GM19193 (cell line): ENCODE results near the gene SSRP1.

Experiments
- POLR2A ChIP-seq: IDR thresholded peaks from 4 replicates; pipeline ENCODE4 v1.6.1; 2011; ENCODE audit not compliant: insufficient read depth, insufficient read length; ENCODE audit errors: extremely low read depth

The SSRP1 gene

GRCh38 chr11:57313788-57314135, 21.9 kb downstream of the SSRP1 start:
- no peak for TF ChIP-seq POLR2A

- no peak for TF ChIP-seq POLR2A
Measured at GRCh38 chr11:57313071-57313787, 22.5 kb downstream of the SSRP1 start.

GRCh38 chr11:57312511-57313021, 23.1 kb downstream of the SSRP1 start:
- TF ChIP-seq POLR2A: no peak

GRCh38 chr11:57311109-57311936, 24.4 kb downstream of the SSRP1 start:
- TF ChIP-seq POLR2A: no peak

GRCh38 chr11:57310630-57311086, 25.0 kb downstream of the SSRP1 start:
- TF ChIP-seq POLR2A: no peak

- TF ChIP-seq POLR2A: no peak
Measured at GRCh38 chr11:57310091-57310490, 25.6 kb downstream of the SSRP1 start.

GRCh38 chr11:57309106-57310059, 26.3 kb downstream of the SSRP1 start:
- TF ChIP-seq POLR2A: no peak

- TF ChIP-seq POLR2A: no peak
Measured at GRCh38 chr11:57308426-57309060, 27.1 kb downstream of the SSRP1 start.

GRCh38 chr11:57307666-57308270, 27.9 kb downstream of the SSRP1 start:
- TF ChIP-seq POLR2A: no peak

- TF ChIP-seq POLR2A: no peak
Measured at GRCh38 chr11:57306940-57307565, 28.6 kb downstream of the SSRP1 start.

GRCh38 chr11:57306161-57306876, 29.4 kb downstream of the SSRP1 start:
- no peak for TF ChIP-seq POLR2A

- TF ChIP-seq POLR2A: no peak
Measured at GRCh38 chr11:57305523-57305922, 30.2 kb downstream of the SSRP1 start.
